ENCODE measurements around the gene PPM1L.

Gene PPM1L

DNA sequence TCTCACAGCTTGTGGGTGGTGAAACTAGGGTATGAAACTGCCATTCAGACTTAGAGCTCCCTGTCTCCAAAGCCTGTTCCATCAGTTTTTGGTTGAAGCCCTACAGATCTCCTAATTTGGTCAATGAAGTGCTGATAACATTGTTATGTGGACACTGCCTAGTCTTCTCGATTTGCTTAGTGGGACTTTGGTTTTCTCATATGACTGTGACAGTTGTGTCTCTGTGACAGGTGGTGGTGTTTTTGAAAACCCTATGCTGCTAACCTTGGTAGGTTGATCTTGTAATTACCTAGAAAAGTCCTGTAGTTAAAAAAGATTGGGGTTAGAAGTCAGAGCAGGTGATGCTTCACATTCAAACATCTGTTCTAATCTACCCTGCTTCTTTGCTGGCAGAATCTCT lies 9.2 kb downstream of the PPM1L start:
- no peak for DNase-seq (ENCODE audit: low spot score)

DNA sequence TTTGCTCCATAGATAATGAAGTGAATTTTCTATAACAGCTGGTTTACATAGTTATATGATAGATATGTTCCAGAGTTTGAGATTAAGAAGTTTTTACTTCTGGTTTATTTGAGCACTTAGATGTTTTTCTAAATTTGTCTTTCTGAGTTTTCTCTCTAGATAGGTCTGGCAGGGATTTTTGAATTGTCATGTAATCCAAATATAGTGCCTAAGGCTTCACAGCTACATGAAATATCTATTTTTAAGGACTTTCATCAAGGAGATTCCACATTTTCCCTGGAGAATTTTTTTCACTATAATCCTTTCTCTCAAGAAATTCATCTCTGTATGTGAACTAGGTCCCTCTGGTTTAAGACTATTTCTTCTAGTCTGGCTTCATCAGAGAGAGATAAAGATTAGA lies 12.0 kb downstream of the PPM1L start:
- DNase-seq (ENCODE audit: low spot score) = no peak

DNA sequence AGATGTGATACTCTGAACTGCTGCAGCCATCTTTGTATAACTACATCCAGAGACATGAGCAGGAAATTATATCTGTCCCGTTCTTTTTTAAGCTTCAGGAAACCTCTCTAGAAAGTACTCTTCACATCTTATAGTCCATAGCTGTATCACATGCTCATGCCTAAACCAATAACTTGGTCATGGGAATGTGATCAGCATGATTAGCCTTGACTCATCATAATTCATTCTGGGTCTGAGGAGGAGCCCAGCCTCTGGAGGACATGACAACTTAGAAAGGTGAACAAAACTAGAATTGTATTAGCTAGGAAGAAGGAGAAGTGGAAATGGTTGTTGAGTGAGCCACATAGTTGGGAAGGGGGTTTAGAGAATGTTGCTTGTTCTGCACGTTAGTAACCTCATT lies 12.9 kb downstream of the PPM1L start:
- no peak for DNase-seq (ENCODE audit: low spot score)

DNA sequence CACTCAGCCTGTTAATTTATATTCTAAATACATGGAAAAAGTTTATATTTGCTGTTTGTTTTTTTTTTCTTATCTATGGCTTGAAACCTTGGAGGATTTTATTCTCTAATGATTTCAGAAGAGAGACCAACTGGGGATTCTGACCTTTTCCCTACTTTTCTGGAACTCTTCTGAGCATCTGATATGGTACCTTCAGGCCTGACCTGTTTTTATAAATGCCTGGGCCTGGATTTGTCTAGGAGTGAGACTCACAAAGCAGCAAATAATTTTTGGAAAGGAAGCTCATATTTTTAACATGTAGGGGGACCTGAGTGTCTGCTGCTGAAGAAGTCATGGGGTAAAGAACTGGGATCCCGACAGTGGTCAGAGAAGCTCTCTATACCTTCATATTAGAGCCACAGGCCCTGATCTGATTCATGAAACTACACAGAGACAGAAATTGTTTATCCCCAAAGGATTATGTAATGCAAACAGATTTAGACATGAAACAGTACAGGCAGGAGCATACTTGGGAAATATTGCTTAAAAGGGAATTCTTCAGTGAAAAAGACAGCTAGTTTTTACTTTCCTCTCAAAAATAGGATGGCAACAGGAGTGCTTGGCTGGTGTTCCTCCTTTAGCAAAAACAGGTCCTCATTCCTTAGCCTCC lies 15.9 kb downstream of the PPM1L start:
- DNase-seq (ENCODE audit: low spot score) = no peak

DNA sequence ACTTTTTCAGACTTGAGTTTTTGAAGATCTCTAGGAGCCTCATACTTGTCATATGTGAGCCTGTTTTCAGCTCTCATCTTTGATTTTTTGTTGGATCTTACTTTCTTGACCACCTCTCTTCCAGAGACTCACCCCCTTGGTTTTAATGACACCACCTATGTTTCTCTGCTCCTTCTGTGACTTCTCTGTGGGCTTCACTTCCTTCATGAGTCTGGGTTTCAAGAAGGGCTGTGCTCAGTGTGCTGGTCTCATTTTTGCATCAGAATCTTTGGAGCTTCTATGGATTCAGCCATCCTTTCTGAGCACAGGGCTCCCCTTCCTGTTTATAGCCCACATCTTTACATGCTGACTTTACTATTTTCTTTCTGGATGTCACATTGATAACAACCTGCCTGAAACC lies 17.7 kb downstream of the PPM1L start:
- DNase-seq (ENCODE audit: low spot score) = no peak

DNA sequence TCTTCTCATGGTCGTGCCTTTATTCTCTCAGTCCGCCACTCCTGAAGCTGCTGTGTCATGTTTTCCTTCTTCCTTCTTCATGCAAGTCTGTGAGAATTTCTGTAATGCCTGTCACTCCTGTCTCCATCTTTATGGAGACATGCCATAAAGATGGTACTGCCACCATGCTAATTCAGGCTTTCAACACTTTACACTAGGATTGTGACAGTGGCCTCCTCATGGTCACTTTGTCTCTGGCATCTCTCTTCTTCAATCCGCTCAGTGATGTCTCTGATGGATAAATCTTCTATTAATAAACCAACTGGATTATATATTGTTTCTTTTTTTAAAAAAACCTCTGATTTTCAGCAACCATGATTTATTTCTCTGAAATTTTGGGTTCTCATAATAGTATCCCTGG lies 18.1 kb downstream of the PPM1L start:
- no peak for DNase-seq (ENCODE audit: low spot score)

DNA sequence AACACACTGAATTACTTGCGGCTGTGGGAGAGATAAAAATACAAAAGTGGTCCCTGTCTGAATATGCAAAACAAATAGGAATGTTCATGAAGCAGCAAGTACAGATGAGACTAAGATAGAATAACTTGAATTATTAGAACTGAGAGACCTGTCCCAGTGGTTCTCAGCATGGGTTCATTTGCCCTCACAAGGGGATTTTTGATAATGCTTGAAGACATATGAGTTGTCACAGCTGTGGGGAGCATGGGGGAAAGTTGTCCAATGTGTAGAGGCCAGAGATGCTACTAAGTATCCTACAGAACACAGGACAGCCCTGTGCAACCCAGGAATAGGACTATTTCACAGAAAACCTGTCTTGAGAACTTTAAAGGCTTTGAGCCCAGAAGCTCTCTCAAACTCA lies 22.4 kb downstream of the PPM1L start:
- no peak for DNase-seq (ENCODE audit: low spot score)

DNA sequence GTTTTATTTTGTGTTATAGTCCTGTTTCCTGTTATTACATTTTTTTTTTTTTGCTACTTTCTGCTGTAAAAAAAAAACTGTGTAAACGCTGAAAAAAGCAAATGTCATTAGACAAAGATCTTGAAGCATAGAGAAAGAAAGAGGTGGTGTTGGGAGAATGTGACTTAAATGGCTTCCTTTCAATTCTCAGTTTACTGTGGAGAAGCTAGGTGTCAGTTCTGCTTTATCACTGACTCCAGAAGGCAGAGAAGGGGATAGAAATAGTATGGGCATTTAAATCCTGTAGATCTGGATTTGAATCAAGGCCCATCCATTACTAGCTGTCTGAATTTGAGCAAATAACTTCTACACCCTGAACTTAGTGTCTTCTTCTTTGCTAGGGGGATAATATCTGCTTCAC lies 23.0 kb downstream of the PPM1L start:
- DNase-seq (ENCODE audit: low spot score) = no peak

DNA sequence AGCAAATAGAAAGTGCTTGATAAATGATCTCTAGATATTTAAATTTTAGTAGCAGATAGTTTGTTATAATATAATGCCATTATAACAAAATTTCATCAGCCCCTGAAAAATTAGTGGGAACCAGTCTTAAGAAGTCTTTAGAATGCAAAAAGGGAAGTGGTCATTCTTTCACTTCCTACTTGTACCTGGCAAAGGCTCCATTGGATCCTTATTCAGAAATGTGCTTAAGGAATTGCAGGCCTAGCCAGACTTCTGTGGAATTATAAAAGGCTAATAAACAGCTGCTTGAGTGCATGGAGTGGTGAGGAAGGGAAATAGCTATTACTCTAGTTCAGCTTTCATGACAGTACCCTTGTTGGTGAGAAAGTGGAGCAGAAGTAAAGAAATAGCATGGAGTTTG lies 24.2 kb downstream of the PPM1L start:
- DNase-seq (ENCODE audit: low spot score) = no peak

DNA sequence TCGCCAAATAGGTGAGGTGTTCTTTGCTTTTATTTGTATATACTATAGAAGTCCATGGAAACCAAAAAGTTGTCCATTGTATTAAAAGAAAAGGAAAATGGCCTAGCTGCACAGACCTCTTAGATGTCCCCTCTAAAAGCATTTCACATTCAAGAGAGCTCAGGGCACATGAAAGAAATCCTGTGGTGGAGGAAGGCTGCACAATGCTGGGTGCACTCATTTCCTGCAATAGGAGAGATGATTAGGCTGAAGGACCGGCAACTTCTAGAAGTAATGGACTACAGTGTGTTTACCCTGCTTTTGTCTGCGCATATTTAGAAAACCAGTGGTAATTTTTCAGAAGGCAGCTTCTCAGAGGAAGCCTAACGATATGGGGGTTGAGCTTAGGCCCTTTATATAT lies 25.4 kb downstream of the PPM1L start:
- no peak for DNase-seq (ENCODE audit: low spot score)

DNA sequence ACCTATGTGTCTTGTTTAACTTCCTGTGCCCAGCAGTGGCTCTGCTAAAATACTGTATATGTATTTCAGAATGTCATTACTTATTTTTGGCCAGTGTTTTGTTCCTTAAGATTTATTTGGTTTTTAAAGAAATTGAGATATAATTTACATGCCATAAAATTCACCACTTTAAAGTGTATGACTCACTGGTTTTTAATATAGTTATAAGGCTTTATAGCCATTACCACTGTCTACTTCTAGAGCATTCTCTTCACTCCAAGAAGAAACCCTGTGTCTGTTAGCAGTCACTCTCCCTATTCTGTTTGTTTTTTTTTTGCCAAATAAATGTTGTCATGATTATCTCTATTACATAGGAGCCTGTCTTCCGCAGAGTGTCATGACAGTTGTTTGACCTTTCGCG lies 25.8 kb downstream of the PPM1L start:
- DNase-seq (ENCODE audit: low spot score) = no peak

DNA sequence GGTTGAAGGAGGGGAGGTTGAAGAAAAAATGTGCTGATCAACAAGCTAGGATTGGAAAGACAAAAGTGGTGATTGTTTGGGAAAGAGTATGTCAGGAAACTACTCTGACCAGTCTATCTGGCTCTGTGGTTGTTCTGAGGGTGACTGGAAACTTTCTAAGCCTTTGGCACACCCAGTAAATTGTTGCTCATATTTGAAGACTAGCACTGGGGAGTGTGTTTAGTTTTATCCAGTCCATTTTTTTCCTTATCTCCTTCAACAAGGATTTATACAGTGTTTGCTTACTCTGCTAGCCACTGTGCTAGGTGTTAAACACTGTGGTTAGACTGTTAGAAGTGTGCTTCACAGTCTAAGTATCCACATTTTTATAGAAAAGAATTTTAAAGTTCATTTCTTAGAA lies 28.8 kb downstream of the PPM1L start:
- no peak for DNase-seq (ENCODE audit: low spot score)

DNA sequence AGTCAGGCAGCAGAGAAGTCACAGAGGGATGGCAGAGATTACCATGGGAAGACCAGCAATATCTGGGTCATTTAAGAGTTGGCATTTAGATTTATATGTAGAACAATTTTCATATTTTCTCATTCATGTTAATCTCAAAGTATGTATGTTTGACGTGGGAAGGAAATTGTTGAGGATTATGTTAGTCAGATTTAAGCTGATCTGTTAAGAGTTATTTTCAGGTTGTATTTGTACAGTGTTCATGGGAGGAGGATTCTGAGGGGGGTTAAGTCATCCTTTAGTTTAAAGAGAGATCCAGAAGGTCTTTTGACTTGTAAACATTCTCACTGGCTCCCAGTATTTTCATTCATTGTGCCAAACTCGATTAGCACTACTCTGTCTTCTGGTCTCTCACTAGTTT lies 34.7 kb downstream of the PPM1L start:
- DNase-seq (ENCODE audit: low spot score) = no peak

DNA sequence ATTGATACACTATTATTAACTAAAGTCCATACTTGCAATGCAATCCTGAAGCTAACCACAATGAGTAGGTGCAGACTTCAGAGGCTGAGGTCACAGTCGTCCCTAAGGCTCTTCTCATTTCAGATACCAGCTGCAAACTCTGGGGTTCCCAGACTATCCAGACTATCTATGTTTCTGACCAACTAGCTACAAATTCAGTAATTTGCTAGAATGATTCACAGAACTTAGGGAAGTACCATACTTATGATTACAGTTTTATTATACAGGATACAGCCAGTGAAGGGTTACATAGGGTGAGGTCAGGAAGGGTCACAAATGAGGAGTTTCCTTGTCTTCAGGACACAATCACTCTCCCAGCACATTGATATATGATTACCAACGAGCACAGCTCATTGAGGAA lies 36.5 kb downstream of the PPM1L start:
- no peak for DNase-seq (ENCODE audit: low spot score)

DNA sequence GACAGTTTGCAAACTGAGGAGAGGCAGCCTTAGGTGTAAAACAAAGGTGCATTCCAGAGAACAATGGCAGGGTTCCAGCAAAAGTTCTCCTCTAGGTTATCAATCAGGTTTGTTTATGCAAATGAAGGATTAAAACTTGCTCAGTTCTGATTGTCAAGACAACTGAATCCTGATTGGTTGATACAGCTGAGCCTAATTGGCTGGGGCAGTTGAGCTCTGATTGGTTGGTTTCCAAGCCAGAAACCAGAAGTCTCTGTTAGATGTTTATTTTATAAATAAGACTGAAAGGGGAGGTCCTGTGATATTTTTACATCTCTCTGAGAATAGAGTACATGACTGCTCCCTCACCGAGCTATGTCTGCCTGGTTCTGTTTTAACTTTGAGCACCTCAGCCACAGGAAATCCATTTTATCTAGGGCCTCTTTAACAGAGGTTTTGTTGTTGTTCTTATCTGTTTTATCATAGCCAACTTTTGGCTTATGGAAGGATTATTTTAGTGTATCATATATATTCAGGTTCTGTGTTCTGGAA lies 37.8 kb downstream of the PPM1L start:
- DNase-seq (ENCODE audit: low spot score) = no peak

DNA sequence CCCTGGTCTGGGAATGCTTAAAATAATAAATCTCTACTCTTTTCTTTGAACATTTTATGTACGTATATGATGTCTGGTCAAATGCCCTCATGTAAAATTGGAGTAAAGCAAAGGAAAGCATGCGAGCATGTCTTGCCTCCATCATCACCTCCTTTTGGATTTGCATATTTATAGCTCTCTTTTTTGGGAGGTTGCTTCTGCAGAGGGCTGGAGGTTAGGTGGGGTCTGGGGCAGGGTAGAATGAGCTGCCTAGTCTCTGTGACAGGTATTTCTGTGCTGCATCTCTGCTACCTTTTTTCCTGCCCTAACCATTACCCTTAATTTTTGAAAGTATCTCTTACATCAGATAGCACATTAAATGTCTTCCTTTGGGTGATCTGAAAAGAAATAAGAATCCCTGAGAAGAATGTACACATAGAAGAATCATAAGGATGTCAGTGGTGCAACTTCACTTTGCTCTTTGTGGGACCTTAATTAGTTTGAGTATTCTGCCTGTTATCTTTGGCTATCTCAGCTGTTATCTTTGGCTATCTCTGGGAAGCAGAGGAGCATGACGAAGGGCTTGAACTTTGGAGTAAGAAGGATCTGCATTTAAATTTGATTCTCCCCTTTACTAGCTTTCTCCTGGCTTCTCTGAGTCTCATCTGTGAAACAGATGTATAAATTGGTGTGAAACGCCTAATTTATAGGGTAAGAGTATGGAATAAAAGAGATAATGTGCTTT lies 40.2 kb downstream of the PPM1L start:
- DNase-seq (ENCODE audit: low spot score) = no peak

DNA sequence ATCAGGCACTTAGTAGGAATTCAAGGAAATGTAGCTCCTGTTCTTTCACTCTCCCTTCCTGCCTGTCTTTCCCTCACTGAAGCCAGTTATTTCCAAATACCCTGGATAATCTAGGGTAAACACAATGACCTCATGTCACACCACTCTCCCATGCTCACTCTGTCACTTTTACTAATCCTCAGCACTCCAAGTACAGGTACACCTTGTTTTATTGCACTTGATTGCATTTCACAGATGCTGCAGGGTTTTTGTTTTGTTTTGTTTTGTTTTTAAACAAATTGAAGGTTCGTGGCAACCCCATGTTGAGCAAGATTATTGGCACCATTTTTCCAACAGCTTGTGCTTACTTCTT lies 40.8 kb downstream of the PPM1L start:
- DNase-seq (ENCODE audit: low spot score) = no peak

DNA sequence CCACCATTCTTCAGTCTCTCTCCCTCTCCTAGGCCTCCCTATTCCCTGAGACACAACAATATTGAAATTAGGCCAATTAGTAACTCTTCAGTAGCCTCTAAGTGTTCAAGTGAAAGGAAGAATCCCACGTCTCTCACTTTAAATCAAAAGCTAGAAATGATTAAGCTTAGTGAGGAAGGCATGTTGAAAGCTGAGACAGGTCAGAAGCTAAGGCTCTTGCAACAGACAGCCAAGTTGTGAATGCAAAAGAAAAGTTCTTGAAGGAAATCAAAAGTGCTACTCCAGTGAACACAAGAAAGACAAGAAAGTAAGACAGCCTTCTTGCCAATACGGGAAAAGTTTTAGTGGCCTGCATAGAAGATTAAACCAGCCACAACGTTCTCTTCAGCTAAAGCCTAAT lies 41.3 kb downstream of the PPM1L start:
- no peak for DNase-seq (ENCODE audit: low spot score)

DNA sequence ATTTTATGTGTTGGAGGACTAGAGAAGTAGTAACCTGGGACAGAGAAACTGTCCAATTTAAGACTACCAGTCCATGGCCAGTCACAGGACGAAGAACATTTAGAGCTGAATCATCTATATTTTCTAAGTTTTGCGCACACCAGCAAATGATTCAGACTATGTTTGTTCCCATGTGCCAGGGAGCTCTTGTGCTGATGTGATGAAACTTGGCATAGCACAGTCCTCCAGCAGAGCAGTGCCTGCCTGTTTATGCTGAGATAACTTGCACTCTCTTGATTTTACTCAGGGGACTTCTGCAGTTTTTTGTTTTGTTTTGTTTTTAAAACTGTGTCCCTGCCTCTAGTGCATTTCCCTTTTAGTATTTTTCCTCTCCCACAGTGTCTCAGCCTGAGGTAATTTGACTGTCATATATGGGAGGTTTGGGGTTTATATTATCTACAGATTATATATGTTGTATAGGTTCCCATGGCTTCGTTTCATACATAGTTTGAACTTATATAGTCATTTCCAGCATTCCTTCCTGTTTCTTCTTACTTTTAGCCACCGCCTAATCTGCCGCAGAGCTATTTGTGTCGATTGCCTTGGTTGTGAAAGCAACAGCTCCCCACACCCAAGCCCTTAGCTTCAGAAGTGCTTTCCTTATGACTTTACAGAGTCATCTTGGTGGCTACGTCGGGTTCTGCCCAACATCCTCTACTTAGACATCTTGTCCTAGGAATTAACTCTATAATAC lies 45.5 kb downstream of the PPM1L start:
- DNase-seq (ENCODE audit: low spot score) = peak; percentile 85

DNA sequence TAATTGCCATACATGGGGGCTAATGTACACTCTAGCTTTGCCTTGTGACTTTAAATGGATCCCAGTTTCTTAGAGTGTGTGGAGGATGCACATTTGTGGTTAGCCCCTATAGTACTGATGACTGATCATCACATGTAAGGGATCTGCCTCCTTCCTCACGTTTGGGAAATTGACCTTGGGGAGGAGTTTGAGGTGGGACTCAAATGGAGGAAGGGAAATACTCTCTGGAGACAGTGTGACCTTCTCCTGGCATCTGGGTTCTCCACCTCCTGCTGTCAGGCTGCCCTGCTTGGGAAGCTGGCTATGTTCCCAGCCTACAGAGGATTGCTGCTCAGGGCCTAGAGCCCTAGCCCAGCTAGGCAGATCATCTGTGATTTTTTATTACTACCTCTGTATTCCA lies 48.7 kb downstream of the PPM1L start:
- DNase-seq (ENCODE audit: low spot score) = no peak

DNA sequence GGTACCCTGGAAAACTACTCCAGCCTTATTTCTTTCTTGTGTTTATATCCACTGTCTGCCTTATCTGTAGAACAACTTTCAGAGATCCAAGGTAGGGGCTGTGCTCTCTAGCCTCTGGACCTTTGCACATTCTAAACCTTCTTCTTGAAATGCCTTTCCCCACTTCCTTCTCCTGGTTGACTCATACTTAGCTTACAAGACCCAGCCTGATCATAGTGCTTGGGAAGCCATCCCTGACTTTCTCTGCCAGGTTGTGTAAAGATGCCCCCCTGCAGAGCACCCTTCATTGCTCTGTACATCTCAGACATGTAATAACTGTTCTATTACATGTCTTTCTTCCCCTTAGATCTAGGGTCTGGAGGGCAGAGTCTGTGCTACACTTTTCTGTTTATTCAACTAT lies 50.1 kb downstream of the PPM1L start:
- DNase-seq (ENCODE audit: low spot score) = no peak

DNA sequence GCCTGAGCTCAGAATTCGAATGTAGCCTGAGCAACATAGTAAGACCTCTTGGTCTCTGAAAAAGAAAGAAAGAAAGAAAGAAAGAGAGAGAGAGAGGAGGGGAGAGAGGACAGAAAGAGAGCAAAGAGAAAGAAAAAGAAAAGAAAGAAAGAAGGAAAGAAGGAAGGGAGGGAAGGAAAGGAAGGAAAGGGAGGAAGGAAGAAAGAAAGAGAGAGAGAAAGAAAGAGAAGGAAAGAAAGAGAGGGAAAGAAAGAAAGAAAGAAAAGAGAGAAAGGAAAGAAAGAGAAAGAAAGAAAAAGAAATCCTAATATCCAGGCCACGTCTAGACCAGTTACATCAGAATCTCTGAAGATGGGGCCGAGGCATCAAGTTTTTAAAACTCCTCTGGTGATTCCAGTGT lies 50.7 kb downstream of the PPM1L start:
- no peak for DNase-seq (ENCODE audit: low spot score)

DNA sequence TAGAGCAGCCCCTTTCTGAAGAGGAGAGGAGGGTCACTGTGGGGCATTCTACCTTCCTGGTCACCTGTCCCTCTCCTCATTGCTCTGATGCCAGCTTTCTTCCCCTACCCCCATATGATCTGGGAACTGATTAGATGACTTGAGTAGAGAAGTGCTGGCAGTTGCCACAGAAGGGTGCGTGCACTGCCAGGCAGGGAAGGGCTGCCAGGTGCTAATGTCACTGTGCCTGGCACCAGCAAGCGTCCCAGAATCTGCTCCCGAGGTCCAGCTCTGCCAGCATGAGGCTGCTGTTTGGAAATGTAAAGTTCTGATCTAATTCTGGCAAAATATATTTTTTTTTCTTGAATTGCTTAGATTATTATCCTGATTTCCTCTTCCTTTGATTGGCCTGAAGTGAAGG lies 52.8 kb downstream of the PPM1L start:
- no peak for DNase-seq (ENCODE audit: low spot score)

All from activated CD4-positive, alpha-beta T cell treated with anti-CD3 and anti-CD28 coated beads, Interleukin-2, Interleukin-4, amounts not matched to agents 100 ng/mL and 50 ng/mL, durations not matched to agents 16 hours and 8 hours (primary cell).